GM18870 (cell line): Measurements from ENCODE around the gene PARP12.

Experiments
- ATAC-seq: cut with Tn5 transposase; IDR thresholded peaks from one replicate; pipeline ENCODE4 v1.9.1; 2021; ENCODE audit warnings: moderate library complexity; ENCODE audit not compliant: unreplicated experiment

The PARP12 gene

GRCh38 chr7:139993169-139993568 is 69.6 kb downstream of the PARP12 start:
- no peak for ATAC-seq

GRCh38 chr7:139992353-139993044 is 70.3 kb downstream of the PARP12 start:
- ATAC-seq: no peak

GRCh38 chr7:139991911-139992310 is 70.8 kb downstream of the PARP12 start:
- no peak for ATAC-seq

- ATAC-seq: no peak
These were observed 71.5 kb downstream of the PARP12 start for GRCh38 chr7:139991269-139991666.

- ATAC-seq: no peak
These were observed 72.0 kb downstream of the PARP12 start for GRCh38 chr7:139990571-139991268.

- no peak for ATAC-seq
These were observed 72.6 kb downstream of the PARP12 start for GRCh38 chr7:139990142-139990535.

- ATAC-seq: no peak
These were observed 73.2 kb downstream of the PARP12 start for GRCh38 chr7:139989366-139990141.

- ATAC-seq: no peak
These were observed 74.8 kb downstream of the PARP12 start for GRCh38 chr7:139987691-139988516.

- no peak for ATAC-seq
These were observed 76.9 kb downstream of the PARP12 start for GRCh38 chr7:139985811-139986210.

GRCh38 chr7:139984642-139985539 is 77.9 kb downstream of the PARP12 start:
- ATAC-seq: no peak

- no peak for ATAC-seq
These were observed 79.5 kb downstream of the PARP12 start for GRCh38 chr7:139982927-139983920.

GRCh38 chr7:139981511-139981895 is 81.2 kb downstream of the PARP12 start:
- no peak for ATAC-seq

- ATAC-seq: no peak
These were observed 85.7 kb downstream of the PARP12 start for GRCh38 chr7:139976838-139977656.

- ATAC-seq: no peak
These were observed 86.5 kb downstream of the PARP12 start for GRCh38 chr7:139976055-139976837.

GRCh38 chr7:139974179-139974811 is 88.5 kb downstream of the PARP12 start:
- no peak for ATAC-seq
